ENCODE measurements around the gene FIG4. TPM values are rescaled to one million over a fixed set of nuclear protein-coding genes. Genes with fewer than 3 reads are reported as not detected.
"Not testable (repeated sequence)": the region's sequence is repeated elsewhere in the genome, so short reads cannot be mapped to it uniquely, and the experiment has no call there.

The FIG4 gene
- total RNA-seq, 1 experiment from 2014 or later: 15.7 TPM

DNA sequence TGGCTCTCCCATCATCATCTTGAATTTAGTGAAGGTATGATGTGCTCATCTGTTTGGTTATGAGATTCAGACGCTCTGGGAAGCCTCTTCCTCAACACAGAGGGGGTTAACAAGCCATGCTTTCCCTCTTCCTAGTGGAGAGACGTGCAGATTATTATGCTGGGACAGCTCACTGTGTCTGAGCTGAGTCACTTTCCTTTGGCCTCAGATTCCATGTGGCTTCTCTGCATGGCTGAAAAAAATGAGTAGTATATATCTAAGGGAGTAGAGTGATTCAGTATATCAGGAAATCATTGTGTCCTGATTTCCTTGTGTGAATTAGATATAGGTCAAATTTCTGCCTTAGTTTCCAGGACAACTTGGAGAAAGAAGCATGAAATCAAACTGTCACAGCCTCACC lies 52.6 kb downstream of the FIG4 start:
- Histone ChIP-seq H2AFZ (ENCODE audit: low read depth, low read length, poor library complexity, severe bottlenecking) (no peak overlapping the region), H3K9me3 (ENCODE audit: control insufficient read depth in 1 of 2, insufficient read depth in 1 of 2, low read depth in 1 of 2, low read length in 2 of 2) (no peaks in the 10 kb centered on the region), H3K4me2 (ENCODE audit: low read length) (peak overlapping the region; percentile 26; the same call in 1 of the 2 replicates), H3K36me3 (ENCODE audit: control insufficient read depth in 1 of 2, insufficient read depth in 2 of 2, low read length in 2 of 2) (no peaks in the 10 kb centered on the region), H3K79me2 (ENCODE audit: insufficient read depth, low read length) (no peaks in the 10 kb centered on the region), H3K27me3 (ENCODE audit: insufficient read depth, low read length) (no peaks in the 10 kb centered on the region), H3K27ac (ENCODE audit: low read depth, low read length) (no peak overlapping the region), H4K20me1 (ENCODE audit: insufficient read depth) (no peaks in the 10 kb centered on the region), H3K4me3 (replicated peaks in 1 of 2; ENCODE audit: low read depth in 1 of 2, low read length in 2 of 2) (no peak overlapping the region), H3K9ac (ENCODE audit: low read length) (no peak overlapping the region), H3K9me2 (ENCODE audit: insufficient read depth) (no peaks in the 10 kb centered on the region), H3K4me1 (ENCODE audit: control insufficient read depth in 1 of 2, insufficient read depth in 2 of 2, low read length in 2 of 2) (peaks cover 0 to 9% of the 10 kb centered on the region in 2 experiments; a peak in 2 of 4 replicates)
- ATAC-seq (no peak), DNase-seq (ENCODE audit: low read depth, low spot score) (no peak)
- BruUV-seq (replicated peaks): no TSS peak
- RAD21 ChIA-PET (ENCODE audit: low non-redundant PET in 1 of 2, low total read pairs in 2 of 2, uncharacterized antibody in 2 of 2, unreplicated experiment in 2 of 2): no interaction called here
- POLR2A ChIA-PET: no interaction called here
- TF ChIP-seq ZFX (IDR thresholded peaks at IDR 0.05) (no peak), FOSL1 (IDR thresholded peaks at IDR 0.05; ENCODE audit: low read depth) (peak; percentile 44; the same call in 1 of the 2 replicates), RAD21 (IDR thresholded peaks at IDR 0.05; ENCODE audit: low read depth) (no peak)
- TF ChIP-seq, protein P1, sequence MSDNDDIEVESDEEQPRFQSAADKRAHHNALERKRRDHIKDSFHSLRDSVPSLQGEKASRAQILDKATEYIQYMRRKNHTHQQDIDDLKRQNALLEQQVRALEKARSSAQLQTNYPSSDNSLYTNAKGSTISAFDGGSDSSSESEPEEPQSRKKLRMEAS (IDR thresholded peaks at IDR 0.05): peak; percentile 29; the same call in 1 of the 2 replicates
- CTCF ChIA-PET: no interaction called here
- intact Hi-C loops (cut with micrococcal nuclease): no loop called here

DNA sequence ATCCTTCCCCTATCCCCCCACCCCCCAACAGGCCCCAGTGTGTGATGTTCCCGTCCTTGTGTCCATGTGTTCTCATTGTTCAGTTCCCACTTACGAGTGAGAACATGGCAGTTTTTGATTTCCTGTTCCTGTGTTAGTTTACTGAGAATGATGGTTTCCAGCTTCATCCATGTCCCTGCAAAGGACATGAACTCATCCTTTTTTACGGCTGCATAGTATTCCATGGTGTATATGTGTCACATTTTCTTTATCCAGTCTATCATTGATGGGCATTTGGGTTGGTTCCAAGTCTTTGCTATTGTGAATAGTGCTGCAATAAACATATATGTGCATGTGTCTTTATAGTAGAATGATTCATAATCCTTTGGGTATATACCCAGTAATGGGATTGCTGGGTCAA lies 53.7 kb downstream of the FIG4 start:
- intact Hi-C loops (cut with micrococcal nuclease); RAD21 ChIA-PET (ENCODE audit: low non-redundant PET in 1 of 2, low total read pairs in 2 of 2, uncharacterized antibody in 2 of 2, unreplicated experiment in 2 of 2); H3K36me3 ChIP-seq (ENCODE audit: control insufficient read depth in 1 of 2, insufficient read depth in 2 of 2, low read length in 2 of 2); H3K27me3 ChIP-seq (ENCODE audit: insufficient read depth, low read length); H3K4me2 ChIP-seq (ENCODE audit: low read length); H3K4me3 ChIP-seq (replicated peaks in 1 of 2; ENCODE audit: low read depth in 1 of 2, low read length in 2 of 2); H3K9me3 ChIP-seq (ENCODE audit: control insufficient read depth in 1 of 2, insufficient read depth in 1 of 2, low read depth in 1 of 2, low read length in 2 of 2); H3K4me1 ChIP-seq (ENCODE audit: control insufficient read depth in 1 of 2, insufficient read depth in 2 of 2, low read length in 2 of 2); H3K79me2 ChIP-seq (ENCODE audit: insufficient read depth, low read length); H2AFZ ChIP-seq (ENCODE audit: low read depth, low read length, poor library complexity, severe bottlenecking); DNase-seq (ENCODE audit: low read depth, low spot score); ATAC-seq; H3K9me2 ChIP-seq (ENCODE audit: insufficient read depth); BruUV-seq (replicated peaks); H3K9ac ChIP-seq (ENCODE audit: low read length); H3K27ac ChIP-seq (ENCODE audit: low read depth, low read length); CTCF ChIA-PET; H4K20me1 ChIP-seq (ENCODE audit: insufficient read depth): not testable (repeated sequence)
- POLR2A ChIA-PET: interaction anchor here (0.7 kb wide), 1 partner anchor 12 kb away, joined by 4 read pairs; no protein-coding TSS in a partner anchor

Data from HCT116 (cell line).